HepG2 (cell line): ENCODE results near the gene PLXNC1.

Experiments used
- BHLHE40 ChIP-seq: IDR thresholded peaks from 2 replicates; pipeline ENCODE4 v1.6.1; 2011; ENCODE audit warnings: low read length, improper control_type of control experiment
- CHCHD3 ChIP-seq: sonication (generic); formaldehyde crosslinking; IDR thresholded peaks from 2 replicates; pipeline ENCODE4 v1.8.0; 2022; ENCODE audit warnings: mild to moderate bottlenecking, missing genetic modification reagents, moderate library complexity
- IRF1 ChIP-seq: sonication (generic); formaldehyde crosslinking; IDR thresholded peaks from 2 replicates; pipeline ENCODE4 v1.4.0; 2020; ENCODE audit warnings: low read depth, mild to moderate bottlenecking, missing genetic modification reagents
- NFIC ChIP-seq: IDR thresholded peaks from 2 replicates; pipeline ENCODE4 v1.6.1; 2012; ENCODE audit warnings: mild to moderate bottlenecking, low read length, inconsistent platforms
- NR2C2 ChIP-seq: sonication (generic); formaldehyde crosslinking; IDR thresholded peaks from 2 replicates; pipeline ENCODE4 v1.4.0; 2020; ENCODE audit warnings: missing genetic modification reagents, mild to moderate bottlenecking, moderate library complexity, borderline replicate concordance
- U2AF2 ChIP-seq: fragments of 200-400 bp; formaldehyde crosslinking; IDR thresholded peaks from 2 replicates; pipeline ENCODE4 v1.6.1; 2017; ENCODE audit warnings: low read depth, mild to moderate bottlenecking, low read length
- ZNF232 ChIP-seq: sonication (generic); formaldehyde crosslinking; IDR thresholded peaks from 2 replicates; pipeline ENCODE4 v1.4.0; 2020; ENCODE audit warnings: missing genetic modification reagents, borderline replicate concordance
- ZNF781 ChIP-seq: sonication (generic); formaldehyde crosslinking; IDR thresholded peaks from 2 replicates; pipeline ENCODE4 v1.5.1; 2020; ENCODE audit warnings: borderline replicate concordance, mild to moderate bottlenecking, missing genetic modification reagents; ENCODE audit errors: not compliant biosample characterization
- TF ChIP-seq, protein P1 (sequence below), 2 experiments: sonication (generic) in 1 of 2; formaldehyde crosslinking in 1 of 2; IDR thresholded peaks; 2 replicates each; pipeline versions ENCODE4 v1.5.1 to v1.6.1; 2011 to 2020; ENCODE audit warnings: borderline replicate concordance in 1 of 2, low read depth in 1 of 2, low read length in 1 of 2, mild to moderate bottlenecking in 1 of 2, missing genetic modification reagents in 1 of 2, moderate library complexity in 1 of 2

DNA sequence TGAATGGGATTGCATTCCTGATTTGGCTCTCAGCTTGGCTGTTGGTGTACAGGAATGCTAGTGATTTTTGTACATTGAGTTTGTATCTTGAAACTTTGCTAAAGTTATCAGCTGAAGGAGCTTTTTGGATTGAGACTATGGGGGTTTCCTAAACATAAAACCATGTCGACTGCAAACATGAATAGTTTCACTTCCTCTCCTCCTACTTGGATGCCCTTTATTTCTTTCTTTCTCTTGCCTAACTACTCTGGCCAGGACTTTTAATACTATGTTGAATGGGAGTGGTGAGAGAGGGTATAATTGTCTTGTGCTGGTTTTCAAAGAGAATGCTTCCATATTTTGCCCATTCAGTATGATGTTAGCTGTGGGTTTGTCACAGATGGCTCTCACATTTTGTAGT lies 169.8 kb downstream of the PLXNC1 start:
- TF ChIP-seq CHCHD3 (CRISPR knock-in tag) (no peak), NFIC (no peak), ZNF232 (CRISPR knock-in tag) (no peak), U2AF2 (no peak), ZNF781 (CRISPR knock-in tag) (no peak), NR2C2 (CRISPR knock-in tag) (no peak), IRF1 (CRISPR knock-in tag) (no peak), BHLHE40 (no peak)
- TF ChIP-seq, protein P1, sequence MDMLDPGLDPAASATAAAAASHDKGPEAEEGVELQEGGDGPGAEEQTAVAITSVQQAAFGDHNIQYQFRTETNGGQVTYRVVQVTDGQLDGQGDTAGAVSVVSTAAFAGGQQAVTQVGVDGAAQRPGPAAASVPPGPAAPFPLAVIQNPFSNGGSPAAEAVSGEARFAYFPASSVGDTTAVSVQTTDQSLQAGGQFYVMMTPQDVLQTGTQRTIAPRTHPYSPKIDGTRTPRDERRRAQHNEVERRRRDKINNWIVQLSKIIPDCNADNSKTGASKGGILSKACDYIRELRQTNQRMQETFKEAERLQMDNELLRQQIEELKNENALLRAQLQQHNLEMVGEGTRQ (IDR thresholded peaks at IDR 0.05; ENCODE audit: low read depth, low read length) = no peak
- TF ChIP-seq, protein P1 (CRISPR knock-in tag; IDR thresholded peaks at IDR 0.05; ENCODE audit: borderline replicate concordance) = no peak
